ENCODE measurements around the gene FCRL5.

DNA sequence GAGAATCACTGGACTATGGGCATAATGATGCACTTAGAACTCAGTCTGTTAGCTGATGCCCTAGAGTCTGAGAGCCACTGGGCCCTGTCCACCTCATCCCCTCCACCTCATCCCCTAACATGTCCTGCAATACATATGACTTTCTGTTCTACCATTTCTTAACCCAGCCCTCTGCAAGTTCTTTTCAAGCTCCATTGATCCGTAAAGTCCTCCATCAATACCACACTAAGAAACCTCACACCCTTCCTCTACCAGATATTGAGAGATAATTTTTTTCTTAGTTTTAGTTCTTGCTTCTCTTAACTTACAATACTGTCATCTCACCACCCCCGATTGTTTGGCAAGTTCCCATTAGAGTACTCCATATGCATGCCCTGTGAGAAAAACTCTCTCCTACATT, 23.4 kb upstream of the FCRL5 start:
- TF ChIP-seq CTCF (IDR thresholded peaks at IDR 0.05) (no peak), POLR2A (IDR thresholded peaks at IDR 0.05; ENCODE audit: low read length) (no peak), CHD2 (IDR thresholded peaks at IDR 0.05; ENCODE audit: low read length, partially characterized antibody) (no peak)
